GM23248 (cell line): Measurements from ENCODE around the gene WDR7. TPM values are rescaled to one million over a fixed set of nuclear protein-coding genes. Genes with fewer than 3 reads are reported as not detected.

Experiments used
- DNase-seq: peaks from one replicate; pipeline ENCODE4 v3.0.0-alpha.2; 2015
- H2AFZ ChIP-seq: fragments of 200-600 bp; sonication (generic); 2 replicates; pipeline ENCODE4 v1.6.1; 2016; ENCODE audit warnings: antibody characterized with exemption
- H3F3A ChIP-seq: fragments of 200-600 bp; sonication (generic); 2 replicates; pipeline ENCODE4 v1.6.1; 2016; ENCODE audit warnings: mild to moderate bottlenecking, antibody characterized with exemption, mixed run types; ENCODE audit not compliant: insufficient read depth
- H3K27ac ChIP-seq: fragments of 200-600 bp; sonication (generic); 2 replicates; pipeline ENCODE4 v1.5.1; 2016; ENCODE audit warnings: mild to moderate bottlenecking
- H3K27me3 ChIP-seq: fragments of 200-600 bp; sonication (generic); replicated peaks from 2 replicates; pipeline ENCODE4 v1.6.1; 2016; ENCODE audit warnings: mild to moderate bottlenecking; ENCODE audit not compliant: insufficient read depth
- H3K36me3 ChIP-seq: fragments of 200-600 bp; sonication (generic); 2 replicates; pipeline ENCODE4 v1.6.1; 2016; ENCODE audit warnings: low read depth, mild to moderate bottlenecking
- H3K4me1 ChIP-seq: fragments of 200-600 bp; sonication (generic); 2 replicates; pipeline ENCODE4 v1.6.1; 2016; ENCODE audit warnings: mild to moderate bottlenecking; ENCODE audit not compliant: insufficient read depth
- H3K4me2 ChIP-seq: fragments of 200-600 bp; sonication (generic); one replicate; pipeline ENCODE4 v1.6.1; 2016; ENCODE audit warnings: mild to moderate bottlenecking; ENCODE audit not compliant: unreplicated experiment
- H3K4me3 ChIP-seq: fragments of 200-600 bp; sonication (generic); 2 replicates; pipeline ENCODE4 v1.5.1; 2016; ENCODE audit warnings: mild to moderate bottlenecking
- H3K79me2 ChIP-seq: fragments of 200-600 bp; sonication (generic); 2 replicates; pipeline ENCODE4 v1.6.1; 2016; ENCODE audit warnings: mild to moderate bottlenecking; ENCODE audit not compliant: insufficient read depth
- H3K9ac ChIP-seq: fragments of 200-600 bp; sonication (generic); 2 replicates; pipeline ENCODE4 v1.6.1; 2016; ENCODE audit warnings: mild to moderate bottlenecking
- H3K9me2 ChIP-seq: fragments of 200-600 bp; sonication (generic); 2 replicates; pipeline ENCODE4 v1.6.1; 2016; ENCODE audit warnings: mixed run types, mild to moderate bottlenecking, moderate library complexity; ENCODE audit not compliant: insufficient read depth
- H3K9me3 ChIP-seq: fragments of 200-600 bp; sonication (generic); one replicate; pipeline ENCODE4 v1.6.1; 2017; ENCODE audit warnings: low read depth
- H4K20me1 ChIP-seq: fragments of 200-600 bp; sonication (generic); 2 replicates; pipeline ENCODE4 v1.6.0; 2016; ENCODE audit not compliant: insufficient read depth
- EZH2 ChIP-seq: fragments of 200-600 bp; sonication (generic); IDR thresholded peaks from 2 replicates; pipeline ENCODE4 v1.6.1; 2018; ENCODE audit warnings: antibody characterized with exemption, mild to moderate bottlenecking; ENCODE audit not compliant: insufficient read depth, poor library complexity, severe bottlenecking
- EZH2phosphoT487 ChIP-seq: fragments of 200-600 bp; sonication (generic); IDR thresholded peaks from 2 replicates; pipeline ENCODE4 v1.6.1; 2018; ENCODE audit warnings: antibody characterized with exemption, moderate library complexity, mild to moderate bottlenecking, low read depth; ENCODE audit not compliant: insufficient read depth
- WGBS, 2 experiments: methylation state at CpG; one replicate each; pipeline ENCODE4 v1.1.6; 2015 to 2017; ENCODE audit warnings: low lambda C conversion rate in 2 of 2, low coverage in 1 of 2; ENCODE audit errors: missing lambda C conversion rate in 2 of 2; 5-methylcytosine and 5-hydroxymethylcytosine counted together
- in situ Hi-C: fragments of 300-500 bp; cut with MboI; formaldehyde crosslinking; loops from 2 replicates; pipeline ENCODE4 v1.15.0; 2020
- polyA plus RNA-seq: library from polyadenylated mRNA; unstranded; fragments of >200 nt; fragmentation: Nextera tagmentation; extraction: Ambion mirVana; gene quantifications from 2 replicates; pipeline ENCODE4 v1.2.1, GENCODE V29; 2016
- total RNA-seq: library from RNA; depleted of rRNA; stranded (reverse); fragments of >200 nt; shearing (Covaris generic); gene quantifications from 2 replicates; pipeline ENCODE4 v1.2.3, GENCODE V29; 2014

The WDR7 gene
- total and polyA plus RNA-seq, 2 experiments from 2014 or later: 6.7 to 8.3 TPM

DNA sequence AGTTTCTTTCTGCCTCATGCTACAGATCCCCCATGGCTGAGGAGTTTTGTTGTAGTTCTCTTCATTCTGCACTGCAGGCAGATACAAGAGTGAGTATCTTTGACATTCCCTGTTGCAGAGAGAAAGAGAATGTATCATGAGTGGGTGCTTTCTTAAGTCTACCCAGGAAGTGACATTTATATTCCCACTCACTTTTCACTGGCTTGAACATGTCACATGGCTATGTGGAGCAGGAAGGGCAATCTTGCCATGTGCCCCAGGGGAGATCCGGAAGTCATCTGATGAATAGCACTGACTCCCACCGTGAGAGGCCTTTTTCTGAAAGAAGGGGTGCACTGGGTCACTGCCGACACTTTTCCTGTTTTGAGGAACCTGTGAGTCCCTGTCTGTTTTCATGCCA is 429.3 kb downstream of the WDR7 start:
- no peak for DNase-seq
- no peaks in the 10 kb centered on the region for H4K20me1 ChIP-seq
- H3K4me3 ChIP-seq: no peak overlapping the region
- H3K27ac ChIP-seq: no peak overlapping the region
- H3K36me3 ChIP-seq: no peaks in the 10 kb centered on the region
- WGBS, 2 experiments: 36 to 39% methylated on average over 3 of the region's 3 CpGs
- no peak overlapping the region for H3K9ac ChIP-seq
- no peak overlapping the region for H3K4me2 ChIP-seq
- H3K9me3 ChIP-seq: no peaks in the 10 kb centered on the region
- in situ Hi-C loops: no loop called here
- H2AFZ ChIP-seq: no peak overlapping the region
- no peaks in the 10 kb centered on the region for H3K79me2 ChIP-seq
- H3K27me3 ChIP-seq: no peaks in the 10 kb centered on the region
- no peaks in the 10 kb centered on the region for H3K9me2 ChIP-seq
- no peaks in the 10 kb centered on the region for H3F3A ChIP-seq
- no peak for TF ChIP-seq EZH2
- no peak for TF ChIP-seq EZH2phosphoT487
- no peaks in the 10 kb centered on the region for H3K4me1 ChIP-seq

DNA sequence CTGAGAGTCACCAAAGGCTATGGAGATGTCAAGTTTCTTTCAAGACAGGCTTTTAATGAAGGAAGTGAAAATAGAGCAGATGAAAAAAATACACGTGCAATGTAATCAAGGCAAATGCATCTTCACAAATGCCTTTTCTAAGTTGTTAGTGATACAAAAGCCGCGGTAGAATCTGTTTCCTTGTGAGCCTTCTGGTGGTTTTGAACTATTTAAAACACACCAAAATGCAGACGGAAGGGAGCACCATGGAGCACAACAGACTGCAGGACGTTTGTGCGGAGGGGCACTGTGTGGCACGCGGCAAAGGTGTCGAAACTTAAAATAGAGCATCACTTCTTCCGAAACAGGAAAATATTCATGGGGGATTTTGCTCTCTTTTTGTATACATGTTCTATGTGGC is 430.7 kb downstream of the WDR7 start:
- H3K27me3 ChIP-seq: no peaks in the 10 kb centered on the region
- in situ Hi-C loops: no loop called here
- no peaks in the 10 kb centered on the region for H3K36me3 ChIP-seq
- TF ChIP-seq EZH2 (no peak), EZH2phosphoT487 (no peak)
- no peak overlapping the region for H3K4me3 ChIP-seq
- no peaks in the 10 kb centered on the region for H3K9me2 ChIP-seq
- no peaks in the 10 kb centered on the region for H3K9me3 ChIP-seq
- DNase-seq: no peak
- WGBS, 2 experiments: 56 to 65% methylated on average over 10 of the region's 10 CpGs
- H3F3A ChIP-seq: no peaks in the 10 kb centered on the region
- H3K4me2 ChIP-seq: no peak overlapping the region
- no peak overlapping the region for H3K9ac ChIP-seq
- no peak overlapping the region for H2AFZ ChIP-seq
- no peaks in the 10 kb centered on the region for H3K4me1 ChIP-seq
- H3K27ac ChIP-seq: no peak overlapping the region
- no peaks in the 10 kb centered on the region for H4K20me1 ChIP-seq
- no peaks in the 10 kb centered on the region for H3K79me2 ChIP-seq

DNA sequence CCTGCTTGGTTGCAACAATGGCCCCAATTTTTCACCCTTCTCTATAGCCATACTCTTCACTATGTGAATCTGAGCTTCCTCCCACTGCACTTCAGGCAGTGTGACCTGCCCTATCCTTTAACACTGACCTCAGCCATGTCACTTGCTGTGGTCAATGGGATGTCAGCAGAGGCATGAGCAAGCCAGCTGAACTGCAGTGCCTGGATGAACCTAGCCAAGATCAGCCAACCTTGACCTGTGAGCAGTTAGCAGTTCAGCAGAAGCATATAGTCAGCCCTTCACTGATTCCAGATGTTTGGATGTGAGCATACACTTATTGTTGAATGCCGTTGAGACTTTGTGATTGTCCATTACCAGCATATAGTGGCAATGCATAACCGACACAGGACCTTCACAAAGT is 432.3 kb downstream of the WDR7 start:
- no peak for DNase-seq
- no peak overlapping the region for H3K4me3 ChIP-seq
- WGBS, 2 experiments: 40 to 50% methylated on average over 2 of the region's 2 CpGs

DNA sequence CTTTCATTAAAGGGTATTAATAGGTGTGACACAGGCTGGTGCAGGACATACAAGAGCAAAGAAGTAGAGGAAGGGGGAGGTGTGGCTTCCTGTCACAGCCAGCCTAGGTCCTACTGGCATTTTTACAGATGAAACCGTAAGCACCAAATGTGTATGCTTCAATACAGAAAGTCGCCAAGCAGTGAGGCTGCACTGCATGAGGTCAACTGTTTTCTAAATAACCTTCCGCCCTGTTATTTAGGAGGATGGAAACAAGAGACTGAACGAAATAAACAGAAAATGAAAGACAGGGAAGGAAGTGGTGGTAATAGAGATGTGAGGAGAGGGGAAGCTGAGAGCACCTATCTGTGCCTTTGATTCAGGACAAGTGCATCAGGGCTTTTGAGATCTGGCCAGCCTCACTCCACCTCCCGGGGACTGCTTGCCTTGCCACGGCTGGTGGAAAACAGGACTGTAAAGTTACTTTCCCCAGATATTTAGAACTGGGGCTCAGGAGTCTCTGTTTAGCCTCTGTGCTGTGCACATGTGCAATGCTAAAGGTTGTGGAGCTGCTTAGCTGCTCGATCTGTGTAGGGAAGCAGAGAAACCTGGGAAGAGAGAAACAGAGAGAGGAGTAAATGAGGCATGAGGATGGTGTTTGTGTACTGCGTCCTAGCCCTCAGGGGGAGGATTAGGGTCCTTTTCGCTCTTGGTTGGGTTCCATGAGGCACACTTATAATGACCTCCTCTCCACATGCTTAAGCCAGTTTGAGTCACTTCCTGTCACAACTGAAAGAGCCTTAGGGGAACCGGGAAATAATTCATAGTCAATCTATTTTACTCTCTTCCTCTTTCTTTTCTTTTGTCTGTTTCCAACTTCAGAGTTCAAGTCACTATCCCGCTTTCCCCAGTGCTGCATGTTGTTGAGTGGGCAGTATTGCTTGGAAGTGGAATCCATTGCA is 433.4 kb downstream of the WDR7 start:
- WGBS, 2 experiments: 37 to 39% methylated on average over 11 of the region's 11 CpGs
- Histone ChIP-seq H3K79me2 (no peaks in the 10 kb centered on the region), H4K20me1 (no peaks in the 10 kb centered on the region), H3K27me3 (no peaks in the 10 kb centered on the region), H3K4me1 (no peaks in the 10 kb centered on the region), H2AFZ (no peak overlapping the region), H3K9ac (no peak overlapping the region), H3K36me3 (no peaks in the 10 kb centered on the region), H3K4me3 (no peak overlapping the region), H3K27ac (no peak overlapping the region), H3F3A (no peaks in the 10 kb centered on the region), H3K4me2 (no peak overlapping the region), H3K9me2 (no peaks in the 10 kb centered on the region), H3K9me3 (no peaks in the 10 kb centered on the region)
- no peak for DNase-seq
- no peak for TF ChIP-seq EZH2
- no peak for TF ChIP-seq EZH2phosphoT487
- in situ Hi-C loops: no loop called here

More for the DNA sequence above, 432.3 kb downstream of the WDR7 start:
- Histone ChIP-seq H3K9me3 (no peaks in the 10 kb centered on the region), H3K4me1 (no peaks in the 10 kb centered on the region), H4K20me1 (no peaks in the 10 kb centered on the region), H3K79me2 (no peaks in the 10 kb centered on the region), H3K27me3 (no peaks in the 10 kb centered on the region), H3K9ac (no peak overlapping the region), H3F3A (no peaks in the 10 kb centered on the region), H3K27ac (no peak overlapping the region), H3K4me2 (no peak overlapping the region), H2AFZ (no peak overlapping the region), H3K36me3 (no peaks in the 10 kb centered on the region), H3K9me2 (no peaks in the 10 kb centered on the region)
- TF ChIP-seq EZH2phosphoT487: no peak
- TF ChIP-seq EZH2: no peak
- in situ Hi-C loops: no loop called here

DNA sequence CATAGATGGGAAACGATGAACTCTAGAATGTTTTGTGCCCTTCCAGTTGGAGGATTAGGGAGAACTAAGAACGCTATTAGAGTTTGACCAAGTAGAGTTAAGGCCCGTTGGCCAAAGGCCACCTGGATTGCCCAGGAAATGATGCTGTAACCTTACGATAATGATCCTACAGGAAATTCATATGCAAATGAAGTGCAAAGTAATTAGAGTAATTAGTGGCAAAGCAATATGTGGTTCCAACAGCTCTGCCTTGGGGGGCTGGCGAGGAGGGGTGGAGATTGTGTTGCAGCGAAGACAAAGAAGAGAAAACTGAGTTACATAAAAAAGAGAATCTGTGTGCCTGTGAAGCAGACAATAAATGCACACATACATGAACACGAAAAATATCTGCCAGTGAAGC is 434.2 kb downstream of the WDR7 start:
- H3K4me1 ChIP-seq: no peaks in the 10 kb centered on the region
- no peaks in the 10 kb centered on the region for H3K27me3 ChIP-seq
- WGBS, 2 experiments: 44 to 45% methylated on average over 7 of the region's 7 CpGs
- H2AFZ ChIP-seq: no peak overlapping the region
- no peaks in the 10 kb centered on the region for H3K9me3 ChIP-seq
- H3K9me2 ChIP-seq: no peaks in the 10 kb centered on the region
- no peaks in the 10 kb centered on the region for H3F3A ChIP-seq
- no peak for DNase-seq
- H3K27ac ChIP-seq: no peak overlapping the region
- TF ChIP-seq EZH2phosphoT487 (no peak), EZH2 (no peak)
- no peaks in the 10 kb centered on the region for H3K36me3 ChIP-seq
- in situ Hi-C loops: no loop called here
- no peaks in the 10 kb centered on the region for H3K79me2 ChIP-seq
- no peak overlapping the region for H3K4me2 ChIP-seq
- H4K20me1 ChIP-seq: no peaks in the 10 kb centered on the region
- H3K9ac ChIP-seq: no peak overlapping the region
- H3K4me3 ChIP-seq: no peak overlapping the region
